ENCODE measurements around the gene DIO1. TPM values are rescaled to one million over a fixed set of nuclear protein-coding genes. Genes with fewer than 3 reads are reported as not detected.

DIO1 gene
- total and polyA plus RNA-seq, 9 of the 15 experiments (the other 6 are each of a cell fraction or from before 2014, with no cell fraction given), result not detected

- CTCF ChIA-PET (ENCODE audit: low intra/inter-chr PET ratio), result no interaction called here
- H3K27ac ChIP-seq (ENCODE audit: extremely low read depth, low read depth, low read length), result no peak overlapping the region
- no peak overlapping the region for H3K9ac ChIP-seq (ENCODE audit: insufficient read depth in 1 of 2, low read depth in 2 of 2, low read length in 2 of 2)
- TF ChIP-seq NKRF (IDR thresholded peaks at IDR 0.05; ENCODE audit: borderline replicate concordance), result no peak
- no peak for TF ChIP-seq HMGN3 (IDR thresholded peaks at IDR 0.05; ENCODE audit: borderline replicate concordance, extremely low read depth, insufficient read length, low read depth, low read length)
- TF ChIP-seq, protein P1, sequence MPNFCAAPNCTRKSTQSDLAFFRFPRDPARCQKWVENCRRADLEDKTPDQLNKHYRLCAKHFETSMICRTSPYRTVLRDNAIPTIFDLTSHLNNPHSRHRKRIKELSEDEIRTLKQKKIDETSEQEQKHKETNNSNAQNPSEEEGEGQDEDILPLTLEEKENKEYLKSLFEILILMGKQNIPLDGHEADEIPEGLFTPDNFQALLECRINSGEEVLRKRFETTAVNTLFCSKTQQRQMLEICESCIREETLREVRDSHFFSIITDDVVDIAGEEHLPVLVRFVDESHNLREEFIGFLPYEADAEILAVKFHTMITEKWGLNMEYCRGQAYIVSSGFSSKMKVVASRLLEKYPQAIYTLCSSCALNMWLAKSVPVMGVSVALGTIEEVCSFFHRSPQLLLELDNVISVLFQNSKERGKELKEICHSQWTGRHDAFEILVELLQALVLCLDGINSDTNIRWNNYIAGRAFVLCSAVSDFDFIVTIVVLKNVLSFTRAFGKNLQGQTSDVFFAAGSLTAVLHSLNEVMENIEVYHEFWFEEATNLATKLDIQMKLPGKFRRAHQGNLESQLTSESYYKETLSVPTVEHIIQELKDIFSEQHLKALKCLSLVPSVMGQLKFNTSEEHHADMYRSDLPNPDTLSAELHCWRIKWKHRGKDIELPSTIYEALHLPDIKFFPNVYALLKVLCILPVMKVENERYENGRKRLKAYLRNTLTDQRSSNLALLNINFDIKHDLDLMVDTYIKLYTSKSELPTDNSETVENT (CRISPR knock-in tag; IDR thresholded peaks at IDR 0.05), result no peak
- TF ChIP-seq SPI1 (IDR thresholded peaks at IDR 0.05; ENCODE audit: borderline replicate concordance, low read depth, low read length), result no peak
- TF ChIP-seq CBX3 (IDR thresholded peaks at IDR 0.05; ENCODE audit: borderline replicate concordance in 1 of 2, low read length in 2 of 2), result no peak
- TF ChIP-seq CBFA2T2 (conservative IDR thresholded peaks at IDR 0.05), result no peak
- no peak for TF ChIP-seq HBP1 (CRISPR knock-in tag; IDR thresholded peaks at IDR 0.05)
- TF ChIP-seq, protein P2, sequence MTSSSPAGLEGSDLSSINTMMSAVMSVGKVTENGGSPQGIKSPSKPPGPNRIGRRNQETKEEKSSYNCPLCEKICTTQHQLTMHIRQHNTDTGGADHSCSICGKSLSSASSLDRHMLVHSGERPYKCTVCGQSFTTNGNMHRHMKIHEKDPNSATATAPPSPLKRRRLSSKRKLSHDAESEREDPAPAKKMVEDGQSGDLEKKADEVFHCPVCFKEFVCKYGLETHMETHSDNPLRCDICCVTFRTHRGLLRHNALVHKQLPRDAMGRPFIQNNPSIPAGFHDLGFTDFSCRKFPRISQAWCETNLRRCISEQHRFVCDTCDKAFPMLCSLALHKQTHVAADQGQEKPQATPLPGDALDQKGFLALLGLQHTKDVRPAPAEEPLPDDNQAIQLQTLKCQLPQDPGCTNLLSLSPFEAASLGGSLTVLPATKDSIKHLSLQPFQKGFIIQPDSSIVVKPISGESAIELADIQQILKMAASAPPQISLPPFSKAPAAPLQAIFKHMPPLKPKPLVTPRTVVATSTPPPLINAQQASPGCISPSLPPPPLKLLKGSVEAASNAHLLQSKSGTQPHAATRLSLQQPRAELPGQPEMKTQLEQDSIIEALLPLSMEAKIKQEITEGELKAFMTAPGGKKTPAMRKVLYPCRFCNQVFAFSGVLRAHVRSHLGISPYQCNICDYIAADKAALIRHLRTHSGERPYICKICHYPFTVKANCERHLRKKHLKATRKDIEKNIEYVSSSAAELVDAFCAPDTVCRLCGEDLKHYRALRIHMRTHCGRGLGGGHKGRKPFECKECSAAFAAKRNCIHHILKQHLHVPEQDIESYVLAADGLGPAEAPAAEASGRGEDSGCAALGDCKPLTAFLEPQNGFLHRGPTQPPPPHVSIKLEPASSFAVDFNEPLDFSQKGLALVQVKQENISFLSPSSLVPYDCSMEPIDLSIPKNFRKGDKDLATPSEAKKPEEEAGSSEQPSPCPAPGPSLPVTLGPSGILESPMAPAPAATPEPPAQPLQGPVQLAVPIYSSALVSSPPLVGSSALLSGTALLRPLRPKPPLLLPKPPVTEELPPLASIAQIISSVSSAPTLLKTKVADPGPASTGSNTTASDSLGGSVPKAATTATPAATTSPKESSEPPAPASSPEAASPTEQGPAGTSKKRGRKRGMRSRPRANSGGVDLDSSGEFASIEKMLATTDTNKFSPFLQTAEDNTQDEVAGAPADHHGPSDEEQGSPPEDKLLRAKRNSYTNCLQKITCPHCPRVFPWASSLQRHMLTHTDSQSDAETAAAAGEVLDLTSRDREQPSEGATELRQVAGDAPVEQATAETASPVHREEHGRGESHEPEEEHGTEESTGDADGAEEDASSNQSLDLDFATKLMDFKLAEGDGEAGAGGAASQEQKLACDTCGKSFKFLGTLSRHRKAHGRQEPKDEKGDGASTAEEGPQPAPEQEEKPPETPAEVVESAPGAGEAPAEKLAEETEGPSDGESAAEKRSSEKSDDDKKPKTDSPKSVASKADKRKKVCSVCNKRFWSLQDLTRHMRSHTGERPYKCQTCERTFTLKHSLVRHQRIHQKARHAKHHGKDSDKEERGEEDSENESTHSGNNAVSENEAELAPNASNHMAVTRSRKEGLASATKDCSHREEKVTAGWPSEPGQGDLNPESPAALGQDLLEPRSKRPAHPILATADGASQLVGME (CRISPR knock-in tag; IDR thresholded peaks at IDR 0.05), result no peak
- no peak for TF ChIP-seq PURB (CRISPR knock-in tag; IDR thresholded peaks at IDR 0.05; ENCODE audit: low read depth)
- TF ChIP-seq ZNF766 (CRISPR knock-in tag; conservative IDR thresholded peaks at IDR 0.05), result no peak
- no peak for TF ChIP-seq BCOR (IDR thresholded peaks at IDR 0.05)
Observed at GRCh38 chr1:53894644-53895043, 657 bp downstream of the DIO1 start.

More at GRCh38 chr1:53894644-53895043, 657 bp downstream of the DIO1 start:
- POLR2A ChIA-PET, result interaction anchor here (0.6 kb wide), 1 partner anchor 398 kb away, joined by 4 read pairs; no protein-coding TSS in a partner anchor
- H3K4me1 ChIP-seq (replicated peaks in 1 of 2; ENCODE audit: control insufficient read depth in 2 of 2, insufficient read depth in 2 of 2, low read length in 2 of 2), result peaks cover 10 to 20% of the 10 kb centered on the region in 2 experiments
- no peak overlapping the region for H3K4me3 ChIP-seq
- H3K27me3 ChIP-seq (ENCODE audit: control insufficient read depth in 2 of 2, insufficient read depth in 2 of 2, low read length in 2 of 2), result no peaks in the 10 kb centered on the region
- H3K9me3 ChIP-seq (replicated peaks; ENCODE audit: control insufficient read depth, insufficient read depth, low read depth, low read length), result no peaks in the 10 kb centered on the region
- intact Hi-C loops (cut with micrococcal nuclease), result no loop called here
- H3K9me1 ChIP-seq (ENCODE audit: control insufficient read depth, insufficient read depth, low read length), result no peaks in the 10 kb centered on the region
- ATAC-seq (no peak), DNase-seq (ENCODE audit: extremely low read depth in 1 of 4, low spot score in 3 of 4) (no peak), FAIRE-seq (no peak)
- H3K4me2 ChIP-seq (ENCODE audit: insufficient read depth, low read length), result no peak overlapping the region
- H4K20me1 ChIP-seq (replicated peaks; ENCODE audit: control insufficient read depth, insufficient read depth, low read length), result no peaks in the 10 kb centered on the region
- WGBS (ENCODE audit: insufficient coverage, low coverage, missing lambda C conversion rate), result 83% methylated on average over 5 of the region's 5 CpGs
- in situ Hi-C loops (cut with MboI), result no loop called here
- no peaks in the 10 kb centered on the region for H3K36me3 ChIP-seq (ENCODE audit: control insufficient read depth, insufficient read depth, low read length)
- BruUV-seq (replicated peaks), result no TSS peak
- no peak overlapping the region for H2AFZ ChIP-seq (ENCODE audit: low read depth, low read length)
- H3K79me2 ChIP-seq (ENCODE audit: control insufficient read depth, insufficient read depth, low read length), result no peaks in the 10 kb centered on the region
